Osteoblast (primary cell): ENCODE results near the gene RET. TPM values are rescaled to one million over a fixed set of nuclear protein-coding genes. Genes with fewer than 3 reads are reported as not detected.

Experiments
- DNase-seq: peaks from one replicate; pipeline ENCODE4 v3.0.0; 2011; ENCODE audit warnings: low spot score, mixed read lengths; ENCODE audit not compliant: insufficient read length; ENCODE audit errors: missing footprints
- H2AFZ ChIP-seq: 2 replicates; pipeline ENCODE4 v1.6.0; 2011; ENCODE audit warnings: mild to moderate bottlenecking, low read length
- H3K27ac ChIP-seq: 2 replicates; pipeline ENCODE4 v1.5.1; 2011; ENCODE audit warnings: mild to moderate bottlenecking, low read depth, low read length, moderate library complexity
- H3K27me3 ChIP-seq: 2 replicates; pipeline ENCODE4 v1.6.0; 2012; ENCODE audit warnings: mild to moderate bottlenecking, control low read depth, inconsistent platforms, low read length, moderate library complexity; ENCODE audit not compliant: insufficient read depth
- H3K36me3 ChIP-seq: 2 replicates; pipeline ENCODE4 v1.5.1; 2011; ENCODE audit warnings: mild to moderate bottlenecking, low read length, control low read depth, moderate library complexity; ENCODE audit not compliant: insufficient read depth
- H3K4me1 ChIP-seq: 2 replicates; pipeline ENCODE4 v1.5.1; 2011; ENCODE audit warnings: mild to moderate bottlenecking, low read length, control low read depth, moderate library complexity; ENCODE audit not compliant: insufficient read depth
- H3K4me2 ChIP-seq: 2 replicates; pipeline ENCODE4 v1.6.0; 2011; ENCODE audit warnings: mild to moderate bottlenecking, low read length; ENCODE audit not compliant: insufficient read depth
- H3K4me3 ChIP-seq: fragments of 200-600 bp; sonication (generic); 3 replicates; pipeline ENCODE4 v1.5.1; 2012; ENCODE audit warnings: mild to moderate bottlenecking, low read length, inconsistent platforms; ENCODE audit not compliant: insufficient read depth
- H3K79me2 ChIP-seq: 2 replicates; pipeline ENCODE4 v1.6.0; 2012; ENCODE audit warnings: mild to moderate bottlenecking, low read length, control low read depth, inconsistent platforms; ENCODE audit not compliant: insufficient read depth
- H3K9me3 ChIP-seq: 2 replicates; pipeline ENCODE4 v1.5.1; 2011; ENCODE audit warnings: low read depth, low read length, control low read depth
- H4K20me1 ChIP-seq: 2 replicates; pipeline ENCODE4 v1.6.0; 2012; ENCODE audit warnings: mild to moderate bottlenecking, low read length, control low read depth; ENCODE audit not compliant: insufficient read depth
- total RNA-seq: library from RNA; depleted of rRNA; stranded (reverse); fragments of >200 nt; gene quantifications from 2 replicates; pipeline ENCODE4 v1.2.3, GENCODE V29; 2012
- TF ChIP-seq, protein P1 (sequence below): IDR thresholded peaks from 2 replicates; pipeline ENCODE4 v1.5.1; 2011; ENCODE audit warnings: mild to moderate bottlenecking, low read depth, low read length, moderate library complexity; ENCODE audit errors: extremely low read depth

RET gene
- total RNA-seq, 1 donor: under 0.01 TPM

DNA sequence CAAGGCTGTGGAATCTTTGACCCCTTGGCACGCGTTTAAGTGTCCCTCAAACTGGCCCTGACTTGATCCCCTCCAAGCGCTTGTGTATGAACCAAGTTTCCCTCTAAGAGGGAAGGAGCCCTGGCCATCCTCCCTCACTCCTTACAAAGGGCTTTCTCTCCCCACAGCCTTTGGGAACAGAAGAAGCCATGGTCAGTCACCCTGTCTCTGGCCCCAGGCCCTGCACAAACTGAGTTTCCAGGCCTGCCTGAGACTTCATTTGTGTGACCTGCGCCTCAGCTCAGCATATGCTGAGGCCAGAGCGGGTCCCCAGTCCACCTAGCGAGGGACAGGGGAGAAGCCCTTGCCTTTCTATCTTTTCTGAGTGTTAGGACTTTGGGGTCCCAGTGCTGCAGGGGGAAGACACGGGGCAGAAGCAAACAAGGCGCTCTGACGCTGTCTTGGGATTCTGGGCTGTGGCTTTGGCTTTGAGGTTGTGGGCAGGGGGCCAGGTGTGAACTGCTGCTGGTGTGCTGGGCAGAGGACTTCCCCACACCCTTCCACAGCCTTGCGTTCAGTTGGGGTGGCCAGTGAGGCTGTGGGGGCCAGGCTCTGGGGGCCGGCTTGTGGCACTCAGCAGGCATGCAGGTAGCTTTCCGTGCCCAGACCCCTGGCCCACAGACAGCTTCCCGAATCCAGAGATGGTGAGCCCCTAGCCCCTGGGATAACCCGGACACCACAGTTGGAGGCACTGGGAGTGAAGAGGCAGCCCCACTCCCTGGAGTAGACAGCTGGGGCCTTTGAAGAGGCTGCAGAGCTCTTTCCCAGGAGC, 1.5 kb downstream of the RET start:
- H3K4me3 ChIP-seq: no peak overlapping the region
- no peaks in the 10 kb centered on the region for H3K9me3 ChIP-seq
- TF ChIP-seq, protein P1, sequence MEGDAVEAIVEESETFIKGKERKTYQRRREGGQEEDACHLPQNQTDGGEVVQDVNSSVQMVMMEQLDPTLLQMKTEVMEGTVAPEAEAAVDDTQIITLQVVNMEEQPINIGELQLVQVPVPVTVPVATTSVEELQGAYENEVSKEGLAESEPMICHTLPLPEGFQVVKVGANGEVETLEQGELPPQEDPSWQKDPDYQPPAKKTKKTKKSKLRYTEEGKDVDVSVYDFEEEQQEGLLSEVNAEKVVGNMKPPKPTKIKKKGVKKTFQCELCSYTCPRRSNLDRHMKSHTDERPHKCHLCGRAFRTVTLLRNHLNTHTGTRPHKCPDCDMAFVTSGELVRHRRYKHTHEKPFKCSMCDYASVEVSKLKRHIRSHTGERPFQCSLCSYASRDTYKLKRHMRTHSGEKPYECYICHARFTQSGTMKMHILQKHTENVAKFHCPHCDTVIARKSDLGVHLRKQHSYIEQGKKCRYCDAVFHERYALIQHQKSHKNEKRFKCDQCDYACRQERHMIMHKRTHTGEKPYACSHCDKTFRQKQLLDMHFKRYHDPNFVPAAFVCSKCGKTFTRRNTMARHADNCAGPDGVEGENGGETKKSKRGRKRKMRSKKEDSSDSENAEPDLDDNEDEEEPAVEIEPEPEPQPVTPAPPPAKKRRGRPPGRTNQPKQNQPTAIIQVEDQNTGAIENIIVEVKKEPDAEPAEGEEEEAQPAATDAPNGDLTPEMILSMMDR: no peak

DNA sequence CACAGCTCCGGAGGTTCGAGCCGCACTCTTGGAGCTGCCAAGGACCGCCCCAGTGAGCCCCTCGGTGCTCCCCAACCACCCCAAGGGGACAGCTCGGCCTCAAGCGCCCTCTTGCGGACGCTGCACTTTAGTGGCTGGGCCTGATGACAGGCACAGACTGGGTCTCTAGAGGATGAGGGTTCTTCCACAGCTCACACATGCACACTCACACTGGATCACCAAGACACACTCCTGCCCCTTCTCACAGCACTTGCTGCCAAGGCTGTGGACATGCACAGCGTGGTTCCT, 2.1 kb downstream of the RET start:
- no peaks in the 10 kb centered on the region for H3K36me3 ChIP-seq
- H3K27ac ChIP-seq: no peak overlapping the region
- H3K4me2 ChIP-seq: no peak overlapping the region
- no peak overlapping the region for H3K4me3 ChIP-seq
- H3K27me3 ChIP-seq: peaks cover 18% of the 10 kb centered on the region
- no peaks in the 10 kb centered on the region for H3K79me2 ChIP-seq
- no peaks in the 10 kb centered on the region for H3K4me1 ChIP-seq
- no peaks in the 10 kb centered on the region for H3K9me3 ChIP-seq
- TF ChIP-seq, protein P1: peak; percentile 42
- DNase-seq: peak; percentile 95
- no peaks in the 10 kb centered on the region for H4K20me1 ChIP-seq
- no peak overlapping the region for H2AFZ ChIP-seq

More for the DNA sequence above, 1.5 kb downstream of the RET start:
- no peak overlapping the region for H3K27ac ChIP-seq
- no peaks in the 10 kb centered on the region for H3K79me2 ChIP-seq
- H2AFZ ChIP-seq: no peak overlapping the region
- H3K27me3 ChIP-seq: peaks cover 18% of the 10 kb centered on the region
- H4K20me1 ChIP-seq: no peaks in the 10 kb centered on the region
- no peaks in the 10 kb centered on the region for H3K36me3 ChIP-seq
- DNase-seq: peak; percentile 91
- no peaks in the 10 kb centered on the region for H3K4me1 ChIP-seq
- no peak overlapping the region for H3K4me2 ChIP-seq

DNA sequence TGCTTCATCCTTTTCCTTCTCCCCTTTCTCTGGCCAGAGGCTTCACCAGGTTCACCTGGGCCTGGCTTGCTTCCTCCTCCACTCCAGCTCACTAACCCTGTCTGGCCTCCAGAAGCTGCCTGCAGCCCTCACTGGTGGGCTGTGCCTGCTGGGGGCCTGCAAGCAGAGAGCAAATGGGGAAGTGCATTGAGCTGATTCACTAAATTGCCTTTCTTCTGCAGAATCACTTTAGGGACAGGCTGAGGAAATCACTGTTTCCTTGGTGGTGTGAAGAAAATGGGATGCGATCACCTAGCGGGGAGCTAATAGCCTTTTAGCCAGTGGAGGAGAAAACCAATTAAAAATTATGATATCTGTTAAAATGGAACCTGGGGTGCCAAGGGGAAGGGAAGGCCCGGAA, 3.0 kb downstream of the RET start:
- H3K79me2 ChIP-seq: no peaks in the 10 kb centered on the region
- H3K9me3 ChIP-seq: no peaks in the 10 kb centered on the region
- TF ChIP-seq, protein P1: no peak
- H4K20me1 ChIP-seq: no peaks in the 10 kb centered on the region
- H3K4me3 ChIP-seq: no peak overlapping the region
- H2AFZ ChIP-seq: no peak overlapping the region
- H3K4me1 ChIP-seq: no peaks in the 10 kb centered on the region
- H3K27ac ChIP-seq: no peak overlapping the region
- no peaks in the 10 kb centered on the region for H3K36me3 ChIP-seq
- no peak overlapping the region for H3K4me2 ChIP-seq
- peaks cover 18% of the 10 kb centered on the region for H3K27me3 ChIP-seq
- DNase-seq: peak; percentile 84

DNA sequence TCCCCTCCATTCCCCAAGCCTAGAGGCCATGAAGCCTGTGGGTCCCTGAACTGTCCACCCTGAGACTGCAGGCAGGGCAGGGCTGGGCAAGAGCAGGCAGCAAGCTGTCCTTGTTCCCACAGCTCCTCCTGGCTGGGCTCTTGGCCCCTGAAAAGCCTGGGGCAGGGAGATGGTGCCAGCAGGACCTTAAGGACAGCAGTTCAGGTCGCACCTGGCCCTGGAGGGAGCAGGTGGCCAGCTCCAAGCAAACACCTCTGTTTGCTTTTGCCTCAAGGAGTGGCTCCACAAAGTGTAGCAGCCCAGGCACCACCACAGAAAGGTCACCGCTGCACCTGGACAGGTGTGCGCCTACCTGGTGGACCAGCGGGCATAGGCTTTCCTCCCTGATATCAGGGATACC, 5.2 kb downstream of the RET start:
- H2AFZ ChIP-seq: no peak overlapping the region

More for the DNA sequence above, 5.2 kb downstream of the RET start:
- Histone ChIP-seq H3K27ac (no peak overlapping the region), H3K4me1 (no peaks in the 10 kb centered on the region), H4K20me1 (no peaks in the 10 kb centered on the region), H3K36me3 (no peaks in the 10 kb centered on the region), H3K9me3 (no peaks in the 10 kb centered on the region), H3K27me3 (peaks cover 10% of the 10 kb centered on the region), H3K4me2 (no peak overlapping the region), H3K79me2 (no peaks in the 10 kb centered on the region), H3K4me3 (no peak overlapping the region)
- DNase-seq: no peak
- TF ChIP-seq, protein P1: no peak
